ENCODE data around the gene OLFM2. TPM values are rescaled to one million over a fixed set of nuclear protein-coding genes. Genes with fewer than 3 reads are reported as not detected.
"Not testable (repeated sequence)": the region's sequence is repeated elsewhere in the genome, so short reads cannot be mapped to it uniquely, and the experiment has no call there.

The OLFM2 gene
- total RNA-seq, 4 donors from 2014 or later: 51.5 to 114 (median 101) TPM

- no peak overlapping the region for H3K27ac ChIP-seq
- H3K36me3 ChIP-seq: no peaks in the 10 kb centered on the region
- no peaks in the 10 kb centered on the region for H3K27me3 ChIP-seq
- DNase-seq (ENCODE audit: low spot score in 2 of 2): no peak
- H3K4me1 ChIP-seq: peaks cover 6% of the 10 kb centered on the region
- TF ChIP-seq, protein P1, sequence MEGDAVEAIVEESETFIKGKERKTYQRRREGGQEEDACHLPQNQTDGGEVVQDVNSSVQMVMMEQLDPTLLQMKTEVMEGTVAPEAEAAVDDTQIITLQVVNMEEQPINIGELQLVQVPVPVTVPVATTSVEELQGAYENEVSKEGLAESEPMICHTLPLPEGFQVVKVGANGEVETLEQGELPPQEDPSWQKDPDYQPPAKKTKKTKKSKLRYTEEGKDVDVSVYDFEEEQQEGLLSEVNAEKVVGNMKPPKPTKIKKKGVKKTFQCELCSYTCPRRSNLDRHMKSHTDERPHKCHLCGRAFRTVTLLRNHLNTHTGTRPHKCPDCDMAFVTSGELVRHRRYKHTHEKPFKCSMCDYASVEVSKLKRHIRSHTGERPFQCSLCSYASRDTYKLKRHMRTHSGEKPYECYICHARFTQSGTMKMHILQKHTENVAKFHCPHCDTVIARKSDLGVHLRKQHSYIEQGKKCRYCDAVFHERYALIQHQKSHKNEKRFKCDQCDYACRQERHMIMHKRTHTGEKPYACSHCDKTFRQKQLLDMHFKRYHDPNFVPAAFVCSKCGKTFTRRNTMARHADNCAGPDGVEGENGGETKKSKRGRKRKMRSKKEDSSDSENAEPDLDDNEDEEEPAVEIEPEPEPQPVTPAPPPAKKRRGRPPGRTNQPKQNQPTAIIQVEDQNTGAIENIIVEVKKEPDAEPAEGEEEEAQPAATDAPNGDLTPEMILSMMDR (IDR thresholded peaks at IDR 0.05): no peak
- TF ChIP-seq EP300 (IDR thresholded peaks at IDR 0.05): no peak
- no peak for TF ChIP-seq POLR2A (IDR thresholded peaks at IDR 0.05)
- no peak for TF ChIP-seq POLR2AphosphoS5 (IDR thresholded peaks at IDR 0.05)
- WGBS: 51% methylated on average over 18 of the region's 18 CpGs
- no peak overlapping the region for H3K4me3 ChIP-seq
- no peaks in the 10 kb centered on the region for H3K9me3 ChIP-seq
Observed at GRCh38 chr19:9953802-9954542, 17.7 kb upstream of the OLFM2 start.

DNA sequence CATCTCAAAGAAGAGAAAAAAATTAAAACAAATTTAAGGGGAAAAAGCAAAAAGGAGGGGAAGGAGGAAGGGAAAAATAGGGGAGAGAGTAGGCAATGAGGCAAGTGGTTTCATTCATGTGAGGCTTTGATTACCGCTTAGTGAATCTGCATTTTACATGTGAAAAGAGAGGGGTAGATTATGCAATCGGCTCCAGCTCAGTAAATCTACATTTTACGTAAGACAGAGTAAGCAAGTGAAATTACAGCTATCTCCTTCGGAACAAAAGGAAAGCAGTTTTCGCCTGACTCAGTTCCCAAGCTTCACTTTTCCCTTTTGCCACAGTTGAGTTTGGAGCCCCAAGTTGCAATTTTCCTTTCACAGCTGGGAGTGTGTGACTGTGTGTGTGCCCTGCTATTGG, 16.0 kb upstream of the OLFM2 start:
- no peak overlapping the region for H3K27ac ChIP-seq
- DNase-seq (ENCODE audit: low spot score in 2 of 2): no peak
- no peaks in the 10 kb centered on the region for H3K9me3 ChIP-seq
- WGBS: 79% methylated on average over 5 of the region's 5 CpGs
- TF ChIP-seq POLR2A (IDR thresholded peaks at IDR 0.05): no peak
- TF ChIP-seq POLR2AphosphoS5 (IDR thresholded peaks at IDR 0.05): no peak
- no peak for TF ChIP-seq EP300 (IDR thresholded peaks at IDR 0.05)
- TF ChIP-seq, protein P1 (IDR thresholded peaks at IDR 0.05): no peak
- no peaks in the 10 kb centered on the region for H3K27me3 ChIP-seq
- H3K4me3 ChIP-seq: no peak overlapping the region
- no peaks in the 10 kb centered on the region for H3K36me3 ChIP-seq
- peaks cover under 1% of the 10 kb centered on the region for H3K4me1 ChIP-seq

DNA sequence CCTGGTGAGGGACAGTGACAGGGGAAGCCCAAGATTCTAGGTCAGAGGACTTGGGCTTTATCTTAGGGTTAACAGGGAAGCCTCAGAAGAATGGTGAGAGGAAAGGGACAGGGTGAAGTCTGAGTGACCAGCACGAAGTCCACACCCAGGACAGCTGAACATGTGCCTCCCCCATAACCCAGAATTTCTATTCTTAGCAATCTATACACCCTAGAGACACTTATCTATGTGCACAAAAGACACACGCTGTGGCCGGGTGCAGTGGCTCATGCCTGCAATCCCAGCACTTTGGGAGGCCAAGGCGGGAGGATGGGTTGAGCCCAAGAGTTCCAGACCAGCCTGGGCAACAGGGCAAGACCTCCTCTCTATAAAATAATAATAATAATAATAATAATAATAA, 11.1 kb upstream of the OLFM2 start:
- H3K27me3 ChIP-seq: no peaks in the 10 kb centered on the region
- H3K4me1 ChIP-seq: peaks cover 30% of the 10 kb centered on the region
- no peak for DNase-seq (ENCODE audit: low spot score in 2 of 2)
- no peak overlapping the region for H3K27ac ChIP-seq
- no peak overlapping the region for H3K4me3 ChIP-seq
- H3K9me3 ChIP-seq: no peaks in the 10 kb centered on the region
- 72% methylated on average over 4 of the region's 4 CpGs for WGBS
- no peaks in the 10 kb centered on the region for H3K36me3 ChIP-seq
- TF ChIP-seq EP300 (IDR thresholded peaks at IDR 0.05) (no peak), POLR2A (IDR thresholded peaks at IDR 0.05) (no peak), POLR2AphosphoS5 (IDR thresholded peaks at IDR 0.05) (no peak)
- TF ChIP-seq, protein P1 (IDR thresholded peaks at IDR 0.05): no peak

DNA sequence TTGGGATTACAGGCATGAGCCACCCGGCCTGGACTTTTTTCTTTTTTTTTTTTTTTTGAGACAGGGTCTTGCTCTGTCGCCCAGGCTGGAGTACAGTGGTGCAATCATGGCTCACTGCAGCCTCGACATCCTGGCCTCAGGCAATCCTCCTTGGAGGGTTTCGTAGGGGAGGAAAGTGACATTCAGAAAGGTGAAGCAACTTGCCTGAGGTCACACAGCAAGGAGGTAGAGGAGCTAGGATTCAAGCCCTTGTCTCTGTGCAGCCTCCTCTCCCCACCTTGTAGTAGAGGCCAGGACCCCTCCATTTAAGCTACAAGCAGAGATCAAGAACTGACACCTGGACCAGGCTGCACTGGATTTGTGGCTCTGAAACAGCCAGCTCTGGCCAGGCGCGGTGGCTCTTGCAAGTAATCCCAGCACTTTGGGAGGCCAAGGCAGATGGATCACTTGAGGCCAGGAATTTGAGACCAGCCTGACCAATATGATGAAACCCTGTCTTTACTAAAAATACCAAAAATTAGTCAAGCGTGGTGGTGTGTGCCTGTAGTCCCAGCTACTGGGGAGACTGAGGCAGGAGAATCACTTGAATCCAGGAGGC, 10.3 kb upstream of the OLFM2 start:
- H3K27ac ChIP-seq, H3K36me3 ChIP-seq: not testable (repeated sequence)

DNA sequence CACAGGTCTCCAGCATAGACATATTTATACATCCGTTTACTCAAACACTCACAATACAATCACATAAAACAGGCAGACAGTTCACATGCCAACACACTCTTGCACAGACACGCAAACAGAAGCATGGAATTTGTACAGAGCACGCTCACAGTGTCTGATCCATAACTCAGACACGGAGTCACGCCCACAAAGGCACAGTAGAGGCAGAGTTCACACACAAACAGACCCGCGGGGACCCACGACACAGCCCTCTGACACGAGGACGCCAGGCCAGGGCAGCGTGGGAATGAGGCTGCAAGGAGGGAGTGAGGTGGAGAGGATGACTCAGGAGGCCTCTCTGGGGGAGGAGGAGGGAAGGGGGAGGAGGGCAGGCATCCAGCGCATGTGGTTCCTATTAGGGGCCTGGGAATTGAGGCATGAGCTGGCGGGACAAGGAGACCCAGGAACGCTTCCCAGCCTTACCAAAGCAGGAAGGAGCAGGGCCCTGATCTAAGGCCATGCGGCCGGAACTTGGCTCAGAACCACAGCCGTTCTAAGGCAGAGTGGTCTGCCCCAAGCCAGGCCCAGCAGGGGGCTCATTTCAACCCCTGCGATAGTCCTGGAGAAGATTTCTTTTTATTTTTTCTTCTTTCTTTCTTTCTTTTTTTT, 9.1 kb upstream of the OLFM2 start:
- Histone ChIP-seq H3K27ac (peak overlapping the region; percentile 34), H3K4me3 (no peak overlapping the region), H3K9me3 (no peaks in the 10 kb centered on the region), H3K4me1 (peaks cover 38% of the 10 kb centered on the region), H3K27me3 (no peaks in the 10 kb centered on the region), H3K36me3 (no peaks in the 10 kb centered on the region)
- TF ChIP-seq, protein P1 (IDR thresholded peaks at IDR 0.05): no peak
- no peak for TF ChIP-seq POLR2A (IDR thresholded peaks at IDR 0.05)
- no peak for TF ChIP-seq EP300 (IDR thresholded peaks at IDR 0.05)
- peak in 1 of 3 donors; percentile 44 for TF ChIP-seq POLR2AphosphoS5 (IDR thresholded peaks at IDR 0.05)
- WGBS: 10% methylated on average over 18 of the region's 18 CpGs
- DNase-seq (ENCODE audit: low spot score in 2 of 2): peak; percentile 92 to 93

More for the DNA sequence above, 10.3 kb upstream of the OLFM2 start:
- 69% methylated on average over 7 of the region's 7 CpGs for WGBS
- peaks cover 30% of the 10 kb centered on the region for H3K4me1 ChIP-seq
- DNase-seq (ENCODE audit: low spot score in 2 of 2); H3K4me3 ChIP-seq; H3K27me3 ChIP-seq; H3K9me3 ChIP-seq: not testable (repeated sequence)

All from suprapubic skin (tissue), 4 donors.